ENCODE results near the gene CCDC141.
A peak's percentile ranks its signal among the peaks of the same experiment; 100 is the strongest.
"Not testable (repeated sequence)": the region's sequence is repeated elsewhere in the genome, so short reads cannot be mapped to it uniquely, and the experiment has no call there.

The CCDC141 gene

DNA sequence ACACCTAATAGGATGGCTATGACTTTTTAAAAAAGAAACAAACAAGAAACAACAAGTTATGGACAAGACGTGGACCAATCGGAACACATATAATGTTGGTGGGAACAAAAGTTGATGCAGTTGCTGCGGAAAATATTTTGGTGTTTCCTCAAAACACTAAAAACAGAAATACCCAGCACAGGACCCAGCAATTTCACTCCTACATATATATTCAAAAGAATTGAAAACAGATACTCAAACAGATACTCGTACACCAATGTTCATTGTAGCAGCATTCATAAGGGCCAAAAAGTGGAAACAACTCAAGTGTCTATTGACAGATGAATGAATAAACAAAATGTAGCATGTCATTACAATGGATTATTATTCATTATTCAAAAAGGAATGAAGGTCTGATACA lies 12.1 kb downstream of the CCDC141 start:
- no peak for DNase-seq

DNA sequence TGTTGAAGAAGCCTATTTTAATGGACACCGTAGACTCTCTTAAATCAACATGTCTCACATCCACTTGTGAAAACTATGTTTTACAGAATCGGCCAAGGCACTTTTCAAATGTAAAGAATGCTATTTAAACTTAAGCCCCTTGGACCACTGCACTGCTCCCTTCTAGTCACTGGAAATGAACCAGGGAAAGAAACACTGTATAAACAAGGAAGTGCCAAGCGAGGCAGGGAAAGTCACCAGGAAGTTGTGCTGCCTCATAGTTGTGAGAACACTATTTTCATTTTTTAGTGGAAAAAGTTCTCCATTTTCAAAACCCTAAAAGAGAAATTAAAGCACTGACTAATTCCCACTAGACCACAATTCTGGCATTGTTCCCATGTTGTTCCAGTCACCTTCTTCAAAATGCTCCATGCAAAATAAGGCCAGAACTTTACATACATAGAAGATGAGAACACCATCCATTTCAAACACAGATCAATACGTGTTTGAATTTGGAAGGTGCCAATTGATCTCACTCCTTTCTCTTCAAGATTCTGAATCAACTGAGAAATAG lies 13.5 kb downstream of the CCDC141 start:
- DNase-seq = peak; percentile 18

DNA sequence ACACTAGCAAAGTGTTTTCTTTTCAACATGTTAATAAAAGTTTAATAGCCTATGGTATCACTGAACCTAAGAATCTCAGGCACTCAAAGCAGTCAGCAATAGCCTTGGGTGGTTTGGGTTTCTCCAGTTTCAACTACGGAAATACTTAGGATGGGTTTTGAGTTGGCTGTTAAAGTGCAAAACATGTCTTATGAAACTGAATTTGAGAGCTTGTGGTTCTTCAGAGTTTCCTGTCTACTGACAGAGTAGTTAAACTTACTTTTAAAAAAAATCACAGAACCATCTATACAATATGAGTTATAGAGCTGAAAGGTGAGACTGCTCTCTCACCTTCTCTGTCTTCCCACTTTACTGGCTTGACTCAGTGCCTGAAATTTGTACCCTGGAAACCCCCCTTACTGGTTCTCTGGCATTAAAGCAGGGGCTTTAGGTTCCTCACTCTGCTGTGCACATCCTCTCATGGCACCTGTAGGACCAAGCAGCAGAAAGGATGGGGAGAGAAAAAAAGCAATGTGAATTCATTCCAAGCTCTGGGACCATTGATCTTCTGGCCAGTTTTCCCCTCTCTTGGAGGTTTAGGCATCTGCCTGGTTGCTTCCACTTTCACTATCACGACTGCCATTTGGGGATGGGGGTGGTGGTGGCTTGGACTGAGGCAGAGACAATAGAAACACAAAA lies 18.1 kb downstream of the CCDC141 start:
- peak; percentile 74 for DNase-seq

DNA sequence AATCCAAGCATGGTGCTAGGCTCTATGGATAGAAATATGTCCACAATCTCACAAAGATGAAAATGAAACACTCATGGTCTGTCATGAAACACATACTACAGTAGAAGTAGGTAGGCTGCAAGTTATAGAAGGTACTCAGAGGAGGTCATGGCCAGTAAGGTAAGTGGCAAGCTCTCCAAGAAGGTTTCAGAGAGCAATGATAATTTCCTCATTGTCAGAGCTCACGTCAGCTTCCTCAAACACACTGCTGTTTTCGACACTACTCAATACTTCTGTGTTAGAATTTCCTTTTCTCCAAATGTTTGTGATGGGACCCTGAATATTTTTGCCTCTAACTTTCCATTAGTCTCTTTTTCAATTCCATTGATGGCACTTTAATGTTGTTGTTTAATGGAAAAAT lies 25.5 kb downstream of the CCDC141 start:
- DNase-seq = no peak

DNA sequence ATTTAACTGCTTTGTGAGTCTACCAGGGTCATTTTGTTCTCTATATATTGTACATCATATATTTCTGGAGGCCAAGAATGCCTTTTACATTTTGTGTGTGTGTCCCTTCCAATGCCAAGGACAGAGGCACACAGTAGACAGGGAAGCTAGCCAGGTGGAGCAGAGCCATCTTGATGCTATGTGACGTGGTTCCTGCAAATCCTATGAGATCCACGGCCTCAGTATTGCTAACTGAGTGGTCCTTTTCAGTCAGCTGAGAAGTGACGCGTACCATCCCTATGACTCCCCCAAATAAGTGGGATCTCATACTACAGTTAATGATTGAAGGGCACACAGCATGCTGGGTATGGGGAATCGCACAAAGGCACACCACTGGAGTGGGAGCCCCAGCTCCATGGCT lies 27.3 kb downstream of the CCDC141 start:
- no peak for DNase-seq

DNA sequence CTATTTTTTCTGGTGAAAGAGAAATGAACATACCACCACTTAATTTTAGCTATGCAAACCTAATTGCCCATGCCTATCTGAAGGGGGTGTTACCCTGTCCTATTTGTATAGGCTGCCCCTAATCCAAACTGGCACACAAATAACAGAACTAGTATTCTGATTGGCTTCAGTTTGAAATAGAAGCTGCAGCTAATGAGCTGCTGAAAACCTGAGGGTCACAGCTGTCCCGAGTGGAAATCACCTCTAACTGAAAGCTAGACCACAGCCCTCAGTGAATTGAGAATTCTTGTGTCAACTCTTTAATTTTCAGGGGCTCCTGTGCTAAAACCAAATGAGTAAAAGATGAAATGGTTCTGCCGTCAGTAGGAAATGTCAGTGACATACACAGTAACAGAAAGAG lies 28.7 kb downstream of the CCDC141 start:
- DNase-seq = no peak

DNA sequence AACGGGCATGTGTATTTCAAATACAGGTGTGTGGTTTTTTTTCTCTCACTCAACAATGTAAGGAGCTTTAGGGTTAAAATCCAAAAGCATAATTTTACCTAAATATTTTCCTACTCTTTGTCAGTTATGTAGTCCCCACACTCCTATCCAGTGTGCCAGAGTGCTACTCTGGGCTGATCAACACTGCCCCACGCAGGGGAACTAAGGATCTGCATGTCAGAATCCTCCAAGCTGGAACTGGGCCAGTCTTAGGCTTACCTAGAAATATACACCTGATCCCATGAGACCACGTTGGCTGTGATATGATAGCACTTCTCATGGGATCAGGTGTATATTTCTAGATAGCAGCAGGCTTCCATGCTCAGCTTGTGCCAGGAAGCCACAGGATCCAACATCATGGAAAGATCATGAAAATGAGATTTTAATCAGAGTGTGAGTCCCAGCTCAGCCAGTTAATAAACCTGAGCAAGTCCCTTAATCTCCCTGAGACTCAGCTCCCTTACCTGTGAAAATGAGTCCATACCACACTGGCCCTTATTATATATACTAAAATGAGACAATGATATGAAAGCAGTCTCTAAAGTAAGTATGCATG lies 29.7 kb downstream of the CCDC141 start:
- peak; percentile 23 for DNase-seq

DNA sequence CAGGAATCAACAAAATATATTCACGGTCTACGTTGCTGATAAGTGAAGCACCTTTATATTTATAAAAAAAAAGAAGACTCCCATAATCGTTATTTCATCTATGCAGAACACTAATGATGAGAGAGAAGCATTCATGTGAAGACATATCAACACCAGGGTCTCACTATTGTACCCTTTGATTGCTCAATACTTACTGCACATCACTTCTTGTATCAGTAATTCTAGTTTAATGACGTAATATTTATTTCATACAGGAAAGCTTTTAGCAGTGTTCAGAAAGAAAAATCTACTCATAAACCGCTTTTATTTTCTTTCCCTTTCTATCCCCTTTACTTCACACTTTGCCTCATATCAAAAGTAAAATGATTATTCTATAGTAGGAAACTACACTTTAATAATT lies 30.7 kb downstream of the CCDC141 start:
- no peak for DNase-seq

DNA sequence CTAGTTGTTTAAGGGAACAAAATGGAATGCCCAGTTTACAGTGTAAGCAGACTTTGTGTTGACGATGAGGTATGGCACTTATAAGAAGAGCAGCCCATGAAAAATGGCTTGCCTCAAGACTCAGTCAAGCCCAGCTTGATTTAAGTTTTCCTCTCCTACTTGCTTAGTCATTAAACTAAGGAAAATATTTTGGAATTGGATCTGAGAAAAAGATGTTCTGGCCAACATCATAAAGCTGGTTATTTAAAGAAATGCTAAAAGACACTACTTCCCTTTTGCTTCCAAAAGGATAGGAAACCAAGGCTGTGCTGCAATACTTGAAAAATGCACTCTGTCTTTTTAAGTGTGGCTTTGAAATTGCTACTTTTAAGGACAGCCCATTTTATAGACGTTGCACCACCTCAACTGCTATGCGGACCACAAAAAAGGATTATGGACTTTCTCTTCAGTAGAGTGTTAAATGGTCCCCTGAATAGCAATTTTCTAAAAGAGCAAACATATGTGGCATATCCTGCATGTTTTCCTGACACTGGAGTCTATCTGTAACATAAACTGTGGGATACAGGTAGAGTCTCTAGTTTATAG lies 32.1 kb downstream of the CCDC141 start:
- no peak for DNase-seq

DNA sequence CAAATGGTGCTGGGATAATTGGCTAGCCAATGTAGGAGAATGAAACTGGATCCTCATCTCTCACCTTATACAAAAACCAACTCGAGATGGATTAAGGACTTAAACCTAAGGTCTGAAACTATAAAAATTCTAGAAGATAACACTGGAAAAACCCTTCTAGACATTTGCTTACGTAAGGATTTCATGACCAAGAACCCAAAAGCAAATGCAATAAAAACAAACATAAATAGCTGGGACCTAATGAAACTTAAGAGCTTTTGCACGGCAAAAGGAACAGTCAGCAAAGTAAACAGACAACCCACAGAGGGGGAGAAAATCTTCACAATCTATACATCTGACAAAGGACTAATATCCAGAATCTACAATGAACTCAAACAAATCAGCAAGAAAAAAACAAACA lies 35.7 kb downstream of the CCDC141 start:
- not testable (repeated sequence) for DNase-seq

DNA sequence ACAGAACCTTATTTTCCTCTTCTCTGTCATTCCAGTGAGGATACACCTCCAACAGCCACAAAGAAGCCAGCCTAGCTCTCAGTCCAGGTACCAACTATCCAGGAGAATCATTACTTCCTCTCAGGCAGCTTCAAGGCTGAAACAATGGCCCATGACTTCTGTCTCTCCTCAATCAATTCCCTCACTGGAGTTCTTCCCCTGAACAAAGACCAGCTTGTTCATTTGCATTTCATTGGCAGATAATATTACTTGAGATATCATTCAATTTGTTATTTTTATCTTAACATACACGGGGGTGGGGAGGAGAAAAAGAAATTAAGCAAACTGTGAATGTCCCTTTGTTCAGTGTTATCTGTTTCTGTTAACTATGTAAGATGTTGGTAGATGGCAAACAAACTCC lies 44.0 kb downstream of the CCDC141 start:
- no peak for DNase-seq

DNA sequence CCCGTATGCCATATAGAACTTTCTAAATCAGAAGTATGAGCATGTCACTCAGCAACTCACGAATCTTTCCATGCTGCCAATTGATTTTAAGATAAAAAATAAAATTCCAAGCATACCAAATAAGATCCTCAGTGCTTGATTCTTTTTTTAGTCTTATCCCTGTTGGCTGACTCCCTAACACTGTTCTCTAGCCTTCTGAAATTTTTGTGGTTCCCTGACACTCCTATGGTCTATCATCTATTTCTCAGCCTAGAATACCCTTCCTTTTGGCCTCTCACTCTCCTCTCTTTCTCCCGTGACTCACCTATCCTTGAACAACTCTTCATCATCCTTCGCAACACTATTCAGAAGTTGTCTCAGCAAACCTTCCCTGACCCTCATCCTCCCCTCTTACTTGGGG lies 50.5 kb downstream of the CCDC141 start:
- DNase-seq = no peak

DNA sequence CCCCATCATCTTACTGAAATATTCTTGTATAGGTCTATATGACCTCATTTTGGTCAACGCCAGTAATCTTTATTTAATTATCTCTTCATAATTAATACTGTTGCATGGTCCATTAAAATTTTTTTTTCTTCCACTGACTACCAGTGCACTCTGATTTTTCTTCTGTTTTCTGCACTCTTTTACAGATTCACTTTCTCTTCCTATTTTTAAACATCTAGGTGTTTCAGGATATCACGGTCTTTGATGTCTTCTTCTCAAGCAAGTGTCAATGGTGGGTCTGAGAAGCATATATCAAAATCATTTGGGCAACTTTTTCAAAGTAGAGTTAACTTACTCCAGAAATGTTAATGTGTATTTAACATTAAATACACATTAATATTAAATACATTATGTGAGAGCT lies 51.4 kb downstream of the CCDC141 start:
- DNase-seq = no peak

DNA sequence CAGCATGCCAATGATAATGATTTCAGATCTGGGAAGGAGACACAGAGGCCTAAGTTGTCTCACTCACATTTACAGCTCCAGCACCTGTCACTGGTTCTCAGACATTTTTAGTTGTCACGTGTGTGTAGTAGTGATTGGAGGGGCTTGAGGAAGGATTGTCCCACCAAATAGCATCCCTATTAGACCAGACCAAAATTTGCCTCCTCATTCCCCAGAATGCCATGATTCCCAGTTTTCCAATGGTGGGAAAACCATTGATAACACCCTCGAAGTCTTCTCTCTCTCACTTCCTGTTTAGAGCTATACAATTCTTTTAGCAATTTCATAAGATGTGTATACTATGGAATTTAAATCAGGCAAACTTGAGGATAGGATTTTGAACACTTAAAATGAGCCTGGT lies 52.5 kb downstream of the CCDC141 start:
- no peak for DNase-seq

DNA sequence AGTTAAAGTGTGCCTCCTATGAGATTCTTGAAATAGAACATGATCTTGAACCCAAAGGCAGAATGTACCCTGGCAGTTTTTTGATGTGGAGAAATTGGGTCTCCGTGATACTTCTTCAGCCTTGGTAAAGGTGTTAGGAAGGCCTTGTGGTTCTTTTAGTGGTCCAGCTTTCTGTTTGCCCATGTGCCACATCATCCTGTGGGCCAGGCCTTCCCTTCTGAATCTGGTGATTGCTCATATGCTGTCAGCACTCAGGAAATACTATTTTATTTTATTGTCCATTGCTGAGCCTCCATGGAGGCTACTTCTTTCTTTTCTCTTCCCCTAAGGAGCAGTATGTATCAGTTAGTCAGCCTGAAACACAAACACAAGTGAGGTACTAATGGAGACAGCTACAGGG lies 52.9 kb downstream of the CCDC141 start:
- no peak for DNase-seq

DNA sequence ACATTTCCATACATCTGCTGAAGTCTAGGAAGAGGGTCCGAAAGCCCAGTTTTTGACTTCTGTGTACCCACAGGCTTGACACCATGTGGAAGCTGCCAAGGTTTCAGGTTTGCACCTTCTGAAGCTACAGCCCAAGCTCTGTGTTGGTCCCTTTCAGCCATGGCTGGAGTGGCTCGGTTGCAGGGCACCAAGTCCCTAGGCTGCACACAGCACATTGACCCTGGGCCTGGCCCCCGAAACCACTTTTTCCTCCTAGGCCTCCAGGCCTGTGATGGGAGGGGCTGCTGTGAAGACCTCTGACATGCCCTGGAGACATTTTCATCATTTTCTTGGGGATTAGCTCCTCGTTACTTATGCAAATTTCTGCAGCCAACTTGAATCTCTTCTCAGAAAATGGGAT lies 55.7 kb downstream of the CCDC141 start:
- no peak for DNase-seq

DNA sequence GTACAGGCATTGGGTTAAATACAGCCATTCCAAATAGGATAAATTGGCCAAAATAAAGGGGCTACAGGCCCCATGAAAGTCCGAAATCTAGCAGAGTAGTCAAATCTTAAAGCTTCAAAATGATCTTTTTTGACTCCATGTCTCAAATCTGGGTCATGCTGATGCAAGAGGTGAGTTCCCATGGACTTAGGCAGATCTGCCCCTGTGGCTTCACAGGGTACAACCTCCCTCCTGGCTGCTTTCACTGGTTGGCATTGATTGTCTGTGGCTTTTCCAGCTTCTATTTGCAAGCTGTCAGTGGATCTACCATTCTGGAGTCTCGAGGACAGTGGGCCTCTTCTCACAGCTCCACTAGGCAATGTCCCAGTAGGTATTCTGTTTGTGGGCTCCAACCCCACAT lies 56.1 kb downstream of the CCDC141 start:
- no peak for DNase-seq

DNA sequence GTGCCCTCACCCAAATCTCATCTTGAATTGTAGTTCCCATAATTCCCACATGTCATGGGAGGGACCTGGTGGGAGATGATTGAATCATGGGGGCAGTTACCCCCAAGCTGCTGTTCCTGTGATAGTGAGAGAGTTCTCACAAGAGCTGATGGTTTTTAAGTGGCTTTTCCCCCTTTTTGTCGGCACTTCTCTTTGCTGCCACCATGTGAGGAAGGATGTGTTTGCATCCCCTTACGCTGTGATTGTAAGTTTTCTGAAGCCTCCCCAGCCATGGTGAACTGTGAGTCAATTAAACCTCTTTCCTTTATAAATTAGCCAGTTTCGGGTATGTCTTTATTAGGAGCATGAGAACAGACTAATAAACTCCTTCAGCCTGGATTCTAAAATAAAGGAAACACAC lies 57.2 kb downstream of the CCDC141 start:
- DNase-seq = peak; percentile 4

DNA sequence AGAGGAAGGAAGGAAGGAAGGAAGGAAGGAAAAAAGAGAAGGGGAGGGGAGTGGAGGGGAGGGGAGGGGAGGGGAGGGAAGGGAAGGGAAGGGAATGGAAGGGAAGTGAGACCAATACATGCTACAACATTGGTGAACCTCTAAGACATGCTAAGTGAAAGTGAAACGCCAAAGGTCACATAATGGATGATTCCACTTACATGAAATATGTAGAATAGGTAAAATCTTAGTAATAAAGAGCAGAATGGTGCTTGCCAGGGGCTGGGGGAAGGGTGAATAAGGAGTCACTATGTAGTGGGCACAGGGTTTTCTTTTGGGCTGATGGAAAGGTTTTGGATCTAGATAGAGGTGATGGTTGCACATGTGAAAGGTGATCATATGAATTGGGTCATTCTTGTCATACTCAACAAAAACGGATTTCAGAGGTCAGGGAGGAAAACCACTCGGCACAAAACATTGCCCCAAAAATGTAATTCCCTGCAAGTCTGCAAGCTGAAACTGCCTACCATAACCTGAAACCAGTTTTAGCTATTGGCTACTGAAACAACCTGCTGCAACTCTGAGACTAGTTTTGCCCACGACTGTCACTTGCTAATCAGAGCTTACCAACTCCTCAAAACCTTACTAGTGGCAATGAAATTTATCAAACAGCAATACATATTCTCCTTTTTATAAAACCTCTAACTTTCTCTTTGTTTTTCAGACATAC lies 59.2 kb downstream of the CCDC141 start:
- no peak for DNase-seq

DNA sequence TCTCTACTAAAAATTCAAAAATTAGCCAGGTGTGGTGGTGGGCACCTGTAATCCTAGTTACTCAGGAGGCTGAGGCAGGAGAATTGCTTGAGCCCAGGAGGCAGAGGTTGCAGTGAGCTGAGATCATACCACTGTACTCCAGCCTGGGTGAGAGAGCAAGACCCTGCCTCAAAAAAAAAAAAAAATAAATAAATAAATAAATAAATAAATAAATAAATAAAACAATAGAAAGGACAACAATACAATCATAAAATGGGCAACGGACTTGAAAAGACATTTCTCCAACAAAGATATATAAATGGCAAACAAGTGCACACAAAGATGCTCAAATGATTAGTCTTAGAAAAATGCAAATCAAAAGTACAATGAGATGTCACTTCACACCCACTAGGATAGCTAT lies 60.5 kb downstream of the CCDC141 start:
- DNase-seq = not testable (repeated sequence)

DNA sequence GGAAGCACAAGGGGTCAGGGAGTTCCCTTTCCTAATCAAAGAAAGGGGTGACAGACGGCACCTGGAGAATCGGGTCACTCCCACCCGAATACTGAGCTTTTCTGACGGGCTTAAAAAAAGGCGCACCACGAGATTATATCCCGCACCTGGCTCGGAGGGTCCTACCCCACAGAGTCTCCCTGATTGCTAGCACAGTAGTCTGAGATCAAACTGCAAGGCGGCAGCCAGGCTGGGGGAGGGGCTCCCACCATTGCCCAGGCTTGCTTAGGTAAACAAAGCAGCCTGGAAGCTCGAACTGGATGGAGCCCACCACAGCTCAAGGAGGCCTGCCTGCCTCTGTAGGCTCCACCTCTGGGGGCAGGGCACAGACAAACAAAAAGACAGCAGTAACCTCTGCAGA lies 67.3 kb downstream of the CCDC141 start:
- not testable (repeated sequence) for DNase-seq

DNA sequence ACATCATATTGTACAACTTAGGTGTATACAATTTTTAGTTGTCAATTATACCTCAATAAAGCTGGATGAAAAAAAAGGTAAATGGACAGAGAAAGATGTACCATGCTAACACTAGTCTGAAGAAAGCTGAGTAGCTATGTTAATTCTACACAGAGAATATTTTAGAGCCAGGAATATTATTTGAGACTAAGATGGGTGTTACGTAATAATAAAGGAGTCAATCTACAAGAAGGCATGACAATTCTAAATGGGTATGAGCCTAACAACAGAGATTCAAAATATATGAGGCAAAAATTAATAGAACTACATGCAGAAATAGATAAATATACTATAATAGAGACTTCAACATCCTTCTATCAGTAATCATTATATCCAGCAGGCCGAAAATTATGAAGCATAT lies 69.1 kb downstream of the CCDC141 start:
- DNase-seq = no peak

DNA sequence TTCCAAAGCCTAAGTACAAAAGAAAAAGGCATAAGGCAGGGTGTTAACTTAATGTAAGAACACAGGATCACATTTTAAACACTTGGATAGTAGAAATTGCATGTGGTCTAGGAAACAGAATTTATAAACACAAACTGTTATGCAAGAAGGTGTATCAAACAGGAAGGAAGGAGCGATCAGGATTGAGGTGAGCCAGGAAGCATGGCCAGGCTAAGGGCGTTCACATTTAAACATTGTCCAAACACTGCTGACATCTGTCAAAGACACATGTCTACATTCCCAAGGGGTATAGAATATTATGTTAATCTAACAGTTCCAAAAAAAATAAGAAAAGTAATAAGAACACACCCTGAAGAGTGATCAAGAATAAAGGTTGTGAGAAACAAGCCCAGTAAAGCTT lies 71.3 kb downstream of the CCDC141 start:
- no peak for DNase-seq

DNA sequence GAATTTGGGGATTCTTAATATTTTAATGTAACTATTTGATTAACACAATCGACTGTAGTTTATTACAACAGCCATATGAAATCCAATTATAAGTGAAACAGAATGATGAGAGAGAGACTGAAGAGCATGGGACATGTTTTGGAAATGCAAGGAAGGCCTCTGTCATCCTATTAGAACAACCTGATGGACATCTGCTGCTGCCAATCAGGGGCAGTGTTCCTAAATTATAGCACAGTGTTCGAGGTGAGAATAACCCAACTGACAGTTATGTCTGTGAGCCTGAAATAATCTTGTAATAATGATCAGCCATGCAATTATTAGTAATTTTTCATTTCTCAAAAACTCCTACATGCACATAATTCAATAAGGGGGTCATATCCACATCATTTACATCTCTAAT lies 73.6 kb downstream of the CCDC141 start:
- DNase-seq = no peak
